H1 (cell line): ENCODE data around the gene MCM3. TPM values are rescaled to one million over a fixed set of nuclear protein-coding genes. Genes with fewer than 3 reads are reported as not detected.

Experiments used
- polyA plus RNA-seq, 7 experiments: library from polyadenylated mRNA; depleted of rRNA in 3 of 7; stranded (reverse) in 5 of 7; unstranded in 2 of 7; fragments of >200 nt in 5 of 7; fragments of 200-250 nt in 2 of 7; gene quantifications; 1 replicate in 5 of 7; 2 replicates in 1 of 7; 4 replicates in 1 of 7; pipeline versions ENCODE4 v1.2.1 to v1.2.3, GENCODE V29; 2011 to 2013; ENCODE audit warnings: missing spikeins in 2 of 7, mixed read lengths in 2 of 7
- total RNA-seq: library from RNA; stranded (reverse); fragmentation: NEBNext Ultra II Directional; extraction: Animal tissue kit (Norgen Biotek cat#: 25700); gene quantifications from 2 replicates; pipeline ENCODE4 v1.2.1, GENCODE V29; 2021

Gene MCM3
- total and polyA plus RNA-seq, 2 of the 8 experiments (the other 6 are each of a cell fraction or from before 2014, with no cell fraction given): 275 to 293 TPM

Other genes starting within 250 kb of the MCM3 start
- gene PKHD1, start 197.1 kb downstream of the MCM3 start, total RNA-seq: 0.09 and 0.11 TPM in 2 replicates
- gene PKHD1, start 197.1 kb downstream of the MCM3 start, polyA plus RNA-seq (2011; rRNA removed): 0.03 and 0.06 TPM in 2 replicates
- not detected in 2 replicates for gene IL17A, start 98.4 kb downstream of the MCM3 start, total RNA-seq
- gene IL17A, start 98.4 kb downstream of the MCM3 start, polyA plus RNA-seq (2011; rRNA removed): not detected in 2 replicates
- gene IL17F, start 40.2 kb downstream of the MCM3 start, total RNA-seq: not detected in 2 replicates
- 0.08 TPM in 1 of 2 replicates, not detected in the other for gene IL17F, start 40.2 kb downstream of the MCM3 start, polyA plus RNA-seq (2011; rRNA removed)
- gene PAQR8, start 77.4 kb upstream of the MCM3 start, total RNA-seq: 9.1 and 9.6 TPM in 2 replicates
- 7.6 and 9.7 TPM in 2 replicates for gene PAQR8, start 77.4 kb upstream of the MCM3 start, polyA plus RNA-seq (2011; rRNA removed)
- gene EFHC1, start 135.6 kb upstream of the MCM3 start, total RNA-seq: 14.7 and 16.4 TPM in 2 replicates
- 10.5 and 12.3 TPM in 2 replicates for gene EFHC1, start 135.6 kb upstream of the MCM3 start, polyA plus RNA-seq (2011; rRNA removed)